CD1c-positive myeloid dendritic cell (primary cell): ENCODE measurements around the gene GDF2.
A peak's percentile ranks its signal among the peaks of the same experiment; 100 is the strongest.

Source experiments
- DNase-seq: peaks from one replicate; pipeline ENCODE4 v3.0.0-alpha.2; 2016; ENCODE audit errors: extremely low spot score

GDF2 gene

GRCh38 chr10:47351899-47352815 lies 29.9 kb downstream of the GDF2 start:
- no peak for DNase-seq

DNA sequence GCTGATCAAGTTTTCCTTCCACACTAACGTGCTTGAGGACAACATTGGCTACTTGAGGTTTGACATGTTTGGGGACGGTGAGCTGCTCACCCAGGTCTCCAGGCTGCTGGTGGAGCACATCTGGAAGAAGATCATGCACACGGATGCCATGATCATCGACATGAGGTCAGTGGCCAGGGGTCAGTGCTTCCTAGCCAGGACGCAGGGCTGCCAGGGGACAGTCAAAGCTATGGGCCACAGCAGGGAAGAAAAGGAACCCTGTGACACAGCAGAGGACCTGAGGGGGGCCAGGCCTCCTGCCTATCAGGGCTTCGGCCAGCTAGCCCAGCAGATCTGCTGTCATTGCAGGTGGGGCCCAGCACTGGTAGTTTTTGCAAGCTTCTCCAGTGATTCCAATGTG lies 31.1 kb downstream of the GDF2 start:
- no peak for DNase-seq

DNA sequence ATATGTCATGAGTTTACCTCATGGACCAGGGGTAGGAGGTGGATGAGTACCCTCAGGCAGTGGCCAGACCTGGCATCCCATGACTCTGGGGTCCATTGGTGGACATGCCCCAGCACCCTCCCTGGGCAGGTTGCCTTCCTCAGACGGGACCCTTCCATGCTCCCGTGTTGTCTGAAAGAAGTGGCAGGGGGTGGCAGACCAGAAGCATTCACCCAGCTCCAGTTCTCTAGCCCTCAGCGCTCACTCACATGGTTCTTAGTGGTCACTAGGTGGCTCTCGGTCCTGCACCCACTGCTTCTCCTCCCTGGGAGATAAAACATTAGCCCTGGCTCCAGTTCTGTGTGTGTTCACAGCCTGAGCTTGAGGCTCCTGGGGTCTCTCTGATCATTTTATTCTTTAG lies 31.9 kb downstream of the GDF2 start:
- DNase-seq = no peak

DNA sequence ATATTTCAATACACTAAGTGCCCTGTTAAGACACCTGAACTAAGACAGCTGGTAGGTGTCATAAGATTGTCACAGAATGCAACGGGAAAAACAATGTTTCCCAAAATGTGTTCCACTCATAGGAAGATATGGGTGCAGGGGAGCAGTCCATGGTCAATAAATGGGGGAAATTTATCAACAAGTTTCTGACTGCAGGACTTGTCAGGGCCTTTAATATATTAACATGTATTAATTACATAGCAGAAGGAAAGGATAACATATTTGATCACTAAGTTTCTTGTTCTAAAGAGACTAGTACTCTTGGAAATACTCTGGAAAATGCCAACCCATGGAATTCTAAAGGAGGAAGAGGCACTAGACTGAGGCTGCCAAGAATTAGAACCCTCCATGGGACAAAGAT lies 32.6 kb downstream of the GDF2 start:
- no peak for DNase-seq

- DNase-seq = no peak
Observed at GRCh38 chr10:47356708-47357107, 34.5 kb downstream of the GDF2 start.

DNA sequence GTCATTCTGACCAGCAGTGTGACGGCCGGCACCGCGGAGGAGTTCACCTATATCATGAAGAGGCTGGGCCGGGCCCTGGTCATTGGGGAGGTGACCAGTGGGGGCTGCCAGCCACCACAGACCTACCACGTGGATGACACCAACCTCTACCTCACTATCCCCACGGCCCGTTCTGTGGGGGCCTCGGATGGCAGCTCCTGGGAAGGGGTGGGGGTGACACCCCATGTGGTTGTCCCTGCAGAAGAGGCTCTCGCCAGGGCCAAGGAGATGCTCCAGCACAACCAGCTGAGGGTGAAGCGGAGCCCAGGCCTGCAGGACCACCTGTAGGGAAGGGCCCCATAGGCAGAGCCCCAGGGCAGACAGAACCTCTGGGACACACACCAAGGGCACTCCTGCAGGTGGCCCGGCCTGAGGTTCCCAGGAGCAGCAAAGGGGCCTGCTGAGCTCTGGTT lies 34.9 kb downstream of the GDF2 start:
- DNase-seq = no peak

- no peak for DNase-seq
Observed at GRCh38 chr10:47357911-47358310, 35.7 kb downstream of the GDF2 start.

- DNase-seq = no peak
Observed at GRCh38 chr10:47358457-47358856, 36.2 kb downstream of the GDF2 start.

DNA sequence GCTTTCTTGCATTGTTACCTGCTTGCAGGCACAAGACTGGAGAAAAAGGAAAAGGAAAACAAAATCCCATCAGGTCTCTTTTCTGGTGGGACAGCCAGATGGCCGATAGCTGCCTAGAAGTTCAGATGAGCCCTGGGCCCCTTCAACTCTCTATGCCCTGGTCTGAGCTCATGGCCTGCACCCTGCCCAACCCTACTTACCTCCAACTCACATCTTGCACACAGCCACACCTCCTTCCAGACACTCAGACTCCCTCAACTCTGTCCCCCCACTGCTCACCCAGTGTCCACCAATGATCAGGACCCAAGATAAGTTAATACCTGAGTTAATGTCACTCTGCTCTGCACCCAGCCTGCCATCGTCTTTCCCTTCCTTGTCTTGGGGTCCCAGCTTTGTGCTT lies 36.8 kb downstream of the GDF2 start:
- no peak for DNase-seq

DNA sequence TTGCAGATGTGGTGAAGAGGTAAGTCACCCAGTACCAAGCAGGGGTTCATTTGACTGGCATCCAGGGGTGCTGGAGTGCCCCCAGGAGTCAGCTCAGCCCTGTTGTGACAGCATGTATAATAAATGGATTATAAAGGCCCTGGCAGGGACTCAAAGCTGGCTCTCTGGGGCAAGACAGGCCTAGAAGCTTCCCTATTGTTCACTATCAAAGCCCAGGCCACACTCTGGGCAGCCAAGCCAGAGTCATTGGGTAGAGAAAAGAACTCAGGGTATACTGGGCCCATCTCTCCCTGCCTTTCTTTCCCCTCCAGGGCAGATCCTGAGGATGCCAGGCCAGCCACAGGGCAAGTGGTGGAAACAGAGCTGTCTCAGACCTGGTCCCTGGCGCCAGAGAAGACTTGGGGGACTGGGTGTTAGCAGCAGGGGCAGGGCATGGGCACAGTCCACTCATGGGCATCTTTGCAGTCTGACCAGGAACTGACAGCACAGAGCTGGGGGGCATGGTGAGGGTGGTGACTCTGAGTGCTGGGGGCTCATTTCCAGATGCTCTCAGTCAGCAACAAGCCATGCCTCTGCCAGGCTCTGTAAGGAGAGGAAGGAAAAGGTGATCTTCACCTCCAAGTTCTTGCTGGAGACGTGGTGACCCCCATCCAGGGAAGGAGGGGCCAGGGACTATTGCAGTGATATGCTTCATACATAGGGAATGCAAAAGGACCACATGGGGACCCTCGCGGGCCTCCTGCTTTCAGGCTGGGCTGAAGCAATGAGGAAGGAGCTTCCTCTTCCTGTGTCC lies 37.6 kb downstream of the GDF2 start:
- DNase-seq = no peak

GRCh38 chr10:47360419-47361040 lies 38.3 kb downstream of the GDF2 start:
- DNase-seq = no peak

GRCh38 chr10:47361293-47361692 lies 39.0 kb downstream of the GDF2 start:
- peak; percentile 54 for DNase-seq

DNA sequence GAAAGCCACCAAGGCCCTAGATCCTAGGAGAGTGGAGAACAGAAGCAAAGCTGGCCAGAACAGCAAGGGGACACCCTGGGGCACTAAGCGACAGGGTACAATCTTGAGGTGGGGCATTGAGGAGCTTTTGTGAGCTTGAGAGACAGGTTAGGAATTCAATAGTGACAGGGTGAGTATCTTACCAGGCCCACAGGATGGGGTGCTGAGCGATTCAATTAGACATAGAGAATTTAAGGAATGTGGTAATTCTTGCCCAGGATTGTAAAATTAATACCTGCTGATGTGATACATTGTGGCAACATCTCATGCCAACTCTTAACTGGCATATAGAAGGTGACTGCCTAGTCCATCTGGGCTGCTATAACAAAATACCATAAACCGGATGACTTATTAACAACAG lies 39.9 kb downstream of the GDF2 start:
- no peak for DNase-seq

- no peak for DNase-seq
Observed at GRCh38 chr10:47363781-47364180, 41.5 kb downstream of the GDF2 start.

- no peak for DNase-seq
Observed at GRCh38 chr10:47364366-47364765, 42.1 kb downstream of the GDF2 start.

DNA sequence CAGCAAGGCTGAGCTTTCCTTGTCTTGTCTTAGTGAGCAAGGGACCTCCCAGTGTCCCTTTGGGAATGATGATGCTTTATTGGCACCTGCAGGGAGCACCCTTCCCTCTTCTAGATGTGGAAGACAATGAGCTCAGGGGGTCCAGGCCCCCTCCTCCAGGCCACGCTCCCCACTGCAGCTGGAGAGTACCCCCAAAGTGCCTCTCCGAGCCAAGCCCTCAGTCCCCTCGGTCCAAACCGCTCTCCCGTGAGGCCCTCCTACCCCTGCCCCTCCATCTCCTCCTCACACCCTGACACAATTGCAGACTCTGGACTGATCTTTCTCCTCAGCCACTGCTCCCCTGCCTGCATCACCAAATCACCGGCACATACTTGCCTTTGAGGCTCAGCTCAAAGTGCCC lies 42.7 kb downstream of the GDF2 start:
- no peak for DNase-seq

DNA sequence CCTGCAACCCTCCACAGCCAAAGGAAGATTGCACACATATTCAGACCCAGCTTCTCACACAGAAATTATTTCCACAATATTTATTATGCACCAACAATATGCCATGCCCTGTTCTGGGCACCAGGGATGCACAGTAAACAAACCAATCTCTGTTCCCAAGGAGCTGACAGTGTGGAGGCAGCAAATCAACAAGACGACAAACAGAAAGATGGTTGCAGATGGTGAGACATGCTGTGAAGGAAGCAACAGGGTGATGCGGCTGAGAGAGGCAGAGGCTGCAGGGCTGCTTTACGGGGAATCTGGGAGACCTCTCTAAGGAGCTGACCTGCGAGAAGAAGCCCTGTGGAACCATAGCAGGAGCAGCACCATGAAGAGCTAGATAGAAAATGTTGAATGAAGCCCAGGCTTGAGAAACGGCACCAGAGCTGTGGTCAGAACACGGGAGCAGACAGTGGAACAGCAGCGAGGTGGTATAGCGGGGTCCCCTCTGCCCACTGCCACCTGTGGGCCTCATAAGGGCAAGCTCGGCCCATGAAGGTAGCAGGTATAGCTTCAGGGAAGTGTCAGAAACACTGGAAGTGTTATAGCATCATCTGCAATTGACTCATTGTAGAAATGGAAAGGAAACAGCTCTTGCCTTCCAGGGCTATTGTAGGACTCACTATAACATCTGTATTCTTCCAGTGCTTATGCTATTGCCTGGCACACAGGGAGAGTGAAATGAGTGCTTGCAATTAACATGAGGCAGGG lies 43.4 kb downstream of the GDF2 start:
- no peak for DNase-seq

GRCh38 chr10:47366181-47366631 lies 44.0 kb downstream of the GDF2 start:
- no peak for DNase-seq

- DNase-seq = no peak
Observed at GRCh38 chr10:47366731-47367460, 44.6 kb downstream of the GDF2 start.

GRCh38 chr10:47367646-47368045 lies 45.4 kb downstream of the GDF2 start:
- no peak for DNase-seq
